ENCODE data around the gene MTNR1B.

MTNR1B gene

GRCh38 chr11:93016595-93016994, 47.1 kb downstream of the MTNR1B start:
- H3K36me3 ChIP-seq (ENCODE audit: control insufficient read depth, insufficient read depth, low read length): no peaks in the 10 kb centered on the region
- no peak overlapping the region for H3K4me3 ChIP-seq (ENCODE audit: low read depth, low read length)
- H3K27me3 ChIP-seq (ENCODE audit: control insufficient read depth, insufficient read depth, low read length): no peaks in the 10 kb centered on the region

GRCh38 chr11:93017821-93018690, 48.6 kb downstream of the MTNR1B start:
- Histone ChIP-seq H3K36me3 (ENCODE audit: control insufficient read depth, insufficient read depth, low read length) (no peaks in the 10 kb centered on the region), H3K4me1 (ENCODE audit: control insufficient read depth, insufficient read depth, low read length) (no peaks in the 10 kb centered on the region), H3K9me3 (ENCODE audit: control insufficient read depth, insufficient read depth, low read length) (peaks cover 6% of the 10 kb centered on the region), H3K9ac (ENCODE audit: low read depth, low read length) (no peak overlapping the region), H3K4me3 (ENCODE audit: low read depth, low read length) (no peak overlapping the region), H3K27me3 (ENCODE audit: control insufficient read depth, insufficient read depth, low read length) (no peaks in the 10 kb centered on the region)

More at GRCh38 chr11:93016595-93016994, 47.1 kb downstream of the MTNR1B start:
- peaks cover 6% of the 10 kb centered on the region for H3K9me3 ChIP-seq (ENCODE audit: control insufficient read depth, insufficient read depth, low read length)
- no peak overlapping the region for H3K9ac ChIP-seq (ENCODE audit: low read depth, low read length)
- no peaks in the 10 kb centered on the region for H3K4me1 ChIP-seq (ENCODE audit: control insufficient read depth, insufficient read depth, low read length)

- Histone ChIP-seq H3K36me3 (ENCODE audit: control insufficient read depth, insufficient read depth, low read length) (no peaks in the 10 kb centered on the region), H3K4me3 (ENCODE audit: low read depth, low read length) (no peak overlapping the region), H3K9ac (ENCODE audit: low read depth, low read length) (no peak overlapping the region), H3K9me3 (ENCODE audit: control insufficient read depth, insufficient read depth, low read length) (peaks cover 6% of the 10 kb centered on the region), H3K4me1 (ENCODE audit: control insufficient read depth, insufficient read depth, low read length) (no peaks in the 10 kb centered on the region), H3K27me3 (ENCODE audit: control insufficient read depth, insufficient read depth, low read length) (no peaks in the 10 kb centered on the region)
These were observed 51.0 kb downstream of the MTNR1B start for GRCh38 chr11:93020248-93021046.

- Histone ChIP-seq H3K9ac (ENCODE audit: low read depth, low read length) (no peak overlapping the region), H3K9me3 (ENCODE audit: control insufficient read depth, insufficient read depth, low read length) (no peaks in the 10 kb centered on the region), H3K4me3 (ENCODE audit: low read depth, low read length) (no peak overlapping the region), H3K36me3 (ENCODE audit: control insufficient read depth, insufficient read depth, low read length) (no peaks in the 10 kb centered on the region), H3K27me3 (ENCODE audit: control insufficient read depth, insufficient read depth, low read length) (no peaks in the 10 kb centered on the region), H3K4me1 (ENCODE audit: control insufficient read depth, insufficient read depth, low read length) (no peaks in the 10 kb centered on the region)
These were observed 54.9 kb downstream of the MTNR1B start for GRCh38 chr11:93024369-93024768.

GRCh38 chr11:93025558-93026255, 56.3 kb downstream of the MTNR1B start:
- Histone ChIP-seq H3K36me3 (ENCODE audit: control insufficient read depth, insufficient read depth, low read length) (no peaks in the 10 kb centered on the region), H3K9me3 (ENCODE audit: control insufficient read depth, insufficient read depth, low read length) (no peaks in the 10 kb centered on the region), H3K4me3 (ENCODE audit: low read depth, low read length) (no peak overlapping the region), H3K4me1 (ENCODE audit: control insufficient read depth, insufficient read depth, low read length) (no peaks in the 10 kb centered on the region), H3K9ac (ENCODE audit: low read depth, low read length) (no peak overlapping the region), H3K27me3 (ENCODE audit: control insufficient read depth, insufficient read depth, low read length) (no peaks in the 10 kb centered on the region)

- Histone ChIP-seq H3K9me3 (ENCODE audit: control insufficient read depth, insufficient read depth, low read length) (no peaks in the 10 kb centered on the region), H3K27me3 (ENCODE audit: control insufficient read depth, insufficient read depth, low read length) (no peaks in the 10 kb centered on the region), H3K9ac (ENCODE audit: low read depth, low read length) (no peak overlapping the region), H3K4me1 (ENCODE audit: control insufficient read depth, insufficient read depth, low read length) (peaks cover 3% of the 10 kb centered on the region), H3K4me3 (ENCODE audit: low read depth, low read length) (no peak overlapping the region), H3K36me3 (ENCODE audit: control insufficient read depth, insufficient read depth, low read length) (no peaks in the 10 kb centered on the region)
These were observed 59.6 kb downstream of the MTNR1B start for GRCh38 chr11:93028960-93029522.

GRCh38 chr11:93031386-93031785, 61.9 kb downstream of the MTNR1B start:
- no peaks in the 10 kb centered on the region for H3K9me3 ChIP-seq (ENCODE audit: control insufficient read depth, insufficient read depth, low read length)
- no peaks in the 10 kb centered on the region for H3K27me3 ChIP-seq (ENCODE audit: control insufficient read depth, insufficient read depth, low read length)
- H3K4me1 ChIP-seq (ENCODE audit: control insufficient read depth, insufficient read depth, low read length): peaks cover 3% of the 10 kb centered on the region
- H3K36me3 ChIP-seq (ENCODE audit: control insufficient read depth, insufficient read depth, low read length): no peaks in the 10 kb centered on the region
- no peak overlapping the region for H3K9ac ChIP-seq (ENCODE audit: low read depth, low read length)
- H3K4me3 ChIP-seq (ENCODE audit: low read depth, low read length): no peak overlapping the region
